RWPE1 (cell line): ENCODE measurements around the gene RFXANK.

Experiments
- CTCF ChIA-PET: fragments of 350-600 bp; sonication (Branson Sonifier 250); formaldehyde crosslinking; extraction: SDS; loops from one replicate; lab custom pipeline; 2021; lab: Yijun Ruan, JAX
- POLR2A ChIA-PET: fragments of 400-600 bp; formaldehyde crosslinking; extraction: SDS; loops from one replicate; lab custom pipeline; 2020; ENCODE audit warnings: antibody characterized with exemption; ENCODE audit not compliant: low non-redundant PET; lab: Yijun Ruan, JAX
- DNase-seq: peaks from one replicate; pipeline ENCODE4 v3.0.0; 2012; ENCODE audit warnings: low spot score
- H3K27ac ChIP-seq: fragments of 450-650 bp; 2 replicates; pipeline ENCODE4 v1.5.1; 2017
- CTCF ChIP-seq: fragments of 450-650 bp; conservative IDR thresholded peaks from 2 replicates; pipeline ENCODE4 v1.5.1; 2017; ENCODE audit warnings: low read depth, mild to moderate bottlenecking

Gene RFXANK

GRCh38 chr19:19155495-19156219 is 36.4 kb upstream of the RFXANK start:
- no peak for DNase-seq
- no peak overlapping the region for H3K27ac ChIP-seq
- TF ChIP-seq CTCF, result no peak
- ChIA-PET CTCF (interaction anchor here (1.4 kb wide), 1 partner anchor 9 kb away, joined by 7 read pairs; no protein-coding TSS in a partner anchor), POLR2A (interaction anchor here (1.1 kb wide), 1 partner anchor 8 kb away, joined by 3 read pairs; no protein-coding TSS in a partner anchor)

GRCh38 chr19:19157808-19158207 is 34.2 kb upstream of the RFXANK start:
- no peak overlapping the region for H3K27ac ChIP-seq
- DNase-seq, result no peak
- POLR2A ChIA-PET, result no interaction called here
- no peak for TF ChIP-seq CTCF
- CTCF ChIA-PET, result interaction anchor here (0.6 to 2.2 kb wide), 2 partner anchors 8 to 12 kb away, joined by 3 to 10 read pairs; no protein-coding TSS in a partner anchor

GRCh38 chr19:19159534-19159933 is 32.5 kb upstream of the RFXANK start:
- DNase-seq, result no peak
- TF ChIP-seq CTCF, result no peak
- ChIA-PET CTCF (interaction anchor here (2.2 kb wide), 1 partner anchor 14 kb away, joined by 10 read pairs; no protein-coding TSS in a partner anchor), POLR2A (no interaction called here)
- H3K27ac ChIP-seq, result no peak overlapping the region

- ChIA-PET POLR2A (no interaction called here), CTCF (interaction anchor here (0.8 kb wide), 1 partner anchor 14 kb away, joined by 4 read pairs; no protein-coding TSS in a partner anchor)
- H3K27ac ChIP-seq, result no peak overlapping the region
- no peak for TF ChIP-seq CTCF
- DNase-seq, result no peak
Observed at GRCh38 chr19:19160461-19161035, 31.5 kb upstream of the RFXANK start.

- H3K27ac ChIP-seq, result no peak overlapping the region
- ChIA-PET POLR2A (no interaction called here), CTCF (no interaction called here)
- no peak for TF ChIP-seq CTCF
- DNase-seq, result no peak
Observed at GRCh38 chr19:19162495-19162894, 29.6 kb upstream of the RFXANK start.

GRCh38 chr19:19165396-19165795 is 26.7 kb upstream of the RFXANK start:
- CTCF ChIA-PET, result no interaction called here
- no peak for DNase-seq
- no peak for TF ChIP-seq CTCF
- no peak overlapping the region for H3K27ac ChIP-seq
- POLR2A ChIA-PET, result no interaction called here
